ENCODE data around the gene ATP2C2.

DNA sequence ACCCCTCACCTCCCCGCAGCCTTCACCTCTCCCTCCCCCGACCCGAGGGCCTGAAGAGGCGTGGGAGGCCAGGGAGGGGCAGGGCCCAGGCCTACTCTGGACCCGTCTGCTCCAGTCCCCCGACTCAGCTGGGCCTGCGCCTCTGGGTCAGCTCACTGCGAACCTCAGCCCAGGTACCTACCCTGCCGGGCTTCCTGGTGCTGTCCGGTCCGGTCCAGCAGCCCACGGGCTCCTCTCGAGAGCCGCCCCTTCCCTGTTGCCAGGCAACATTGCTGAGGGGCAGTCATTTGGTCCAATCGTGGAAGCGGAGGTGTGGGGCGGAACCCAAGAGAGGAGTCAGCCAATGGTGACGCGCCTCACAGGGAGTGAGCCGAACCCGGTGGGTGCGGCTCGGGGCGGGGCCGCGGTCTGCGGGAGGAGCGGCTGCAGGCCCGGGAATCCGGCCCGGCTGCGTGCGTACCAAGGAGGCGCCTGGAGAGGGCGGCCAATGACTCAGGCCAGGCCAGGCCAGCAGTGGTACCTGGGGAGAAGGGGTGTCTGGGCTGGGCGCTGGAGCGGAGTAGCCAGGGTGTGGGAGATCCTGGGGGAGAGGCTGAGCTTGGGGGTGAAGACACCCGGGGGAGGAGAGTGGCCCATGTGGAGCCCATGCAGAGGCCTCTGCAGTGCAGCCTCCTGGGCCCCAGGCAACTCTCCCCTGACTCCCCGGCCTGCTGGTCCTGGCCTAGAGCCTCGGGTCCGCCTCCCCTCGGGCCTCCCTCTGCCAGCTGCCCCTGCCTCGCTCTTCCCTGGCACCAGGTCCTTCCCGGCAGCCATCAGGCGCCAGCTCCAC lies 136.3 kb downstream of the ATP2C2 start, which contains the start of gene MEAK7:
- TF ChIP-seq, protein P1, sequence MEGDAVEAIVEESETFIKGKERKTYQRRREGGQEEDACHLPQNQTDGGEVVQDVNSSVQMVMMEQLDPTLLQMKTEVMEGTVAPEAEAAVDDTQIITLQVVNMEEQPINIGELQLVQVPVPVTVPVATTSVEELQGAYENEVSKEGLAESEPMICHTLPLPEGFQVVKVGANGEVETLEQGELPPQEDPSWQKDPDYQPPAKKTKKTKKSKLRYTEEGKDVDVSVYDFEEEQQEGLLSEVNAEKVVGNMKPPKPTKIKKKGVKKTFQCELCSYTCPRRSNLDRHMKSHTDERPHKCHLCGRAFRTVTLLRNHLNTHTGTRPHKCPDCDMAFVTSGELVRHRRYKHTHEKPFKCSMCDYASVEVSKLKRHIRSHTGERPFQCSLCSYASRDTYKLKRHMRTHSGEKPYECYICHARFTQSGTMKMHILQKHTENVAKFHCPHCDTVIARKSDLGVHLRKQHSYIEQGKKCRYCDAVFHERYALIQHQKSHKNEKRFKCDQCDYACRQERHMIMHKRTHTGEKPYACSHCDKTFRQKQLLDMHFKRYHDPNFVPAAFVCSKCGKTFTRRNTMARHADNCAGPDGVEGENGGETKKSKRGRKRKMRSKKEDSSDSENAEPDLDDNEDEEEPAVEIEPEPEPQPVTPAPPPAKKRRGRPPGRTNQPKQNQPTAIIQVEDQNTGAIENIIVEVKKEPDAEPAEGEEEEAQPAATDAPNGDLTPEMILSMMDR (IDR thresholded peaks at IDR 0.05), result peak in 1 of 3 experiments; percentile 6
- TF ChIP-seq POLR2A (IDR thresholded peaks at IDR 0.05), result peak; percentile 4
